ENCODE measurements around the gene NOVA2. TPM values are rescaled to one million over a fixed set of nuclear protein-coding genes. Genes with fewer than 3 reads are reported as not detected.

The NOVA2 gene
- total and polyA plus RNA-seq, 2 donors (not counting 3 experiments of a cell fraction or from before 2014, with no cell fraction given) = 5.6 to 34.2 TPM

GRCh38 chr19:45899919-45900589 is 73.6 kb downstream of the NOVA2 start:
- Histone ChIP-seq H3K27me3 (ENCODE audit: control insufficient read depth in 2 of 2, insufficient read depth in 2 of 2, low read length in 2 of 2) (no peaks in the 10 kb centered on the region), H3K9ac (replicated peaks; ENCODE audit: extremely low read depth, insufficient read depth, low read length) (no peak overlapping the region), H3K4me2 (ENCODE audit: insufficient read depth, low read length) (no peak overlapping the region), H2AFZ (ENCODE audit: low read depth, low read length) (no peak overlapping the region), H3K79me2 (ENCODE audit: control insufficient read depth, insufficient read depth, low read length) (no peaks in the 10 kb centered on the region), H4K20me1 (replicated peaks; ENCODE audit: control insufficient read depth, extremely low read depth, insufficient read depth, low read length) (no peaks in the 10 kb centered on the region), H3K36me3 (ENCODE audit: control insufficient read depth in 2 of 2, extremely low read depth in 1 of 2, insufficient read depth in 2 of 2, low read length in 2 of 2) (peaks cover 0 to 6% of the 10 kb centered on the region in 2 experiments), H3K4me3 (replicated peaks in 1 of 3; ENCODE audit: insufficient read depth in 1 of 3, low read depth in 1 of 3, low read length in 3 of 3) (no peak overlapping the region), H3K9me3 (replicated peaks; ENCODE audit: control insufficient read depth, insufficient read depth, low read length) (no peaks in the 10 kb centered on the region), H3K27ac (ENCODE audit: insufficient read depth, low read depth, low read length) (no peak overlapping the region), H3K9me1 (replicated peaks; ENCODE audit: control insufficient read depth, extremely low read depth, insufficient read depth, low read length) (no peaks in the 10 kb centered on the region), H3K4me1 (ENCODE audit: control insufficient read depth, extremely low read depth, insufficient read depth, low read length) (peaks cover 7% of the 10 kb centered on the region)
- TF ChIP-seq EZH2 (IDR thresholded peaks at IDR 0.05; ENCODE audit: borderline replicate concordance, low read depth, low read length, severe bottlenecking) (no peak), MYC (IDR thresholded peaks at IDR 0.05; ENCODE audit: low read depth, low read length) (no peak), CTCF (IDR thresholded peaks at IDR 0.05; ENCODE audit: extremely low read depth in 1 of 2, insufficient read depth in 1 of 2, low read depth in 1 of 2, low read length in 2 of 2) (no peak), JUN (IDR thresholded peaks at IDR 0.05; ENCODE audit: borderline replicate concordance, insufficient read depth, insufficient read length, low read depth) (no peak)
- dilution Hi-C loops (cut with MboI; ENCODE audit: extremely low pct_ligation_motif_present, low sequenced_read_pairs) = no loop called here
- intact Hi-C loops (cut with micrococcal nuclease) = no loop called here
- POLR2A ChIA-PET = no interaction called here
- no TSS peak for BruUV-seq (replicated peaks)
- CTCF ChIA-PET = interaction anchor here (1.1 to 1.5 kb wide), 3 partner anchors 35 to 117 kb away, joined by 3 to 4 read pairs (median 4); no protein-coding TSS in a partner anchor
- FAIRE-seq = no peak
- no peak for DNase-seq (ENCODE audit: low read depth, low spot score)

- no peaks in the 10 kb centered on the region for H3K9me3 ChIP-seq (replicated peaks; ENCODE audit: control insufficient read depth, insufficient read depth, low read length)
- H2AFZ ChIP-seq (ENCODE audit: low read depth, low read length) = no peak overlapping the region
- H3K36me3 ChIP-seq (ENCODE audit: control insufficient read depth in 2 of 2, extremely low read depth in 1 of 2, insufficient read depth in 2 of 2, low read length in 2 of 2) = peaks cover 0 to 6% of the 10 kb centered on the region in 2 experiments
- no peak overlapping the region for H3K4me3 ChIP-seq (replicated peaks in 1 of 3; ENCODE audit: insufficient read depth in 1 of 3, low read depth in 1 of 3, low read length in 3 of 3)
- TF ChIP-seq POLR2A (IDR thresholded peaks at IDR 0.05; ENCODE audit: low read depth, low read length) (no peak), MAX (IDR thresholded peaks at IDR 0.05; ENCODE audit: insufficient read depth, insufficient read length) (no peak), GATA2 (IDR thresholded peaks at IDR 0.05; ENCODE audit: insufficient read depth, insufficient read length, low read depth, low read length) (no peak), CTCF (IDR thresholded peaks at IDR 0.05; ENCODE audit: extremely low read depth in 1 of 2, insufficient read depth in 1 of 2, low read depth in 1 of 2, low read length in 2 of 2) (no peak), POLR2AphosphoS5 (IDR thresholded peaks at IDR 0.05; ENCODE audit: insufficient read depth, low read depth, low read length) (no peak), FOS (IDR thresholded peaks at IDR 0.05; ENCODE audit: borderline replicate concordance, insufficient read depth, low read length) (no peak), EZH2 (IDR thresholded peaks at IDR 0.05; ENCODE audit: borderline replicate concordance, low read depth, low read length, severe bottlenecking) (no peak), JUN (IDR thresholded peaks at IDR 0.05; ENCODE audit: borderline replicate concordance, insufficient read depth, insufficient read length, low read depth) (no peak), MYC (IDR thresholded peaks at IDR 0.05; ENCODE audit: low read depth, low read length) (no peak)
- BruUV-seq (replicated peaks) = no TSS peak
- intact Hi-C loops (cut with micrococcal nuclease) = no loop called here
- FAIRE-seq (no peak), DNase-seq (ENCODE audit: low read depth, low spot score) (no peak)
- POLR2A ChIA-PET = no interaction called here
- H3K9me1 ChIP-seq (replicated peaks; ENCODE audit: control insufficient read depth, extremely low read depth, insufficient read depth, low read length) = no peaks in the 10 kb centered on the region
- no peak overlapping the region for H3K4me2 ChIP-seq (ENCODE audit: insufficient read depth, low read length)
- CTCF ChIA-PET = no interaction called here
- no peak overlapping the region for H3K27ac ChIP-seq (ENCODE audit: insufficient read depth, low read depth, low read length)
- H3K27me3 ChIP-seq (ENCODE audit: control insufficient read depth in 2 of 2, insufficient read depth in 2 of 2, low read length in 2 of 2) = no peaks in the 10 kb centered on the region
- H3K79me2 ChIP-seq (ENCODE audit: control insufficient read depth, insufficient read depth, low read length) = no peaks in the 10 kb centered on the region
- H3K4me1 ChIP-seq (ENCODE audit: control insufficient read depth, extremely low read depth, insufficient read depth, low read length) = peaks cover 7% of the 10 kb centered on the region
- no peaks in the 10 kb centered on the region for H4K20me1 ChIP-seq (replicated peaks; ENCODE audit: control insufficient read depth, extremely low read depth, insufficient read depth, low read length)
- dilution Hi-C loops (cut with MboI; ENCODE audit: extremely low pct_ligation_motif_present, low sequenced_read_pairs) = no loop called here
- H3K9ac ChIP-seq (replicated peaks; ENCODE audit: extremely low read depth, insufficient read depth, low read length) = no peak overlapping the region
Measured at GRCh38 chr19:45899253-45899652, 74.4 kb downstream of the NOVA2 start.
